Uterus (tissue), 4 donors: Measurements from ENCODE around the gene ADD2. TPM values are rescaled to one million over a fixed set of nuclear protein-coding genes. Genes with fewer than 3 reads are reported as not detected.

Source experiments
- DNase-seq, 2 donors: peaks; one replicate each; pipeline ENCODE4 v3.0.0-alpha.2; 2019 to 2020
- H3K27ac ChIP-seq, 2 donors: fragments of 200-600 bp; sonication (generic); 1 replicate in 1 of 2; 2 replicates in 1 of 2; pipeline ENCODE4 v1.5.1; 2016 to 2018
- H3K27me3 ChIP-seq, 2 donors: fragments of 200-600 bp; sonication (generic); one replicate each; pipeline ENCODE4 v1.5.1; 2018 to 2019; ENCODE audit warnings: control low read depth in 1 of 2
- H3K36me3 ChIP-seq, 2 donors: fragments of 200-600 bp; sonication (generic); one replicate each; pipeline ENCODE4 v1.5.1; 2019; ENCODE audit warnings: control low read depth in 1 of 2
- H3K4me1 ChIP-seq, 2 donors: fragments of 200-600 bp; sonication (generic); one replicate each; pipeline ENCODE4 v1.5.1; 2018 to 2019; ENCODE audit warnings: control low read depth in 1 of 2
- H3K4me3 ChIP-seq, 2 donors: fragments of 200-600 bp; sonication (generic); 1 replicate in 1 of 2; 2 replicates in 1 of 2; pipeline ENCODE4 v1.5.1; 2018 to 2019; ENCODE audit warnings: mild to moderate bottlenecking in 1 of 2
- H3K9me3 ChIP-seq, 2 donors: fragments of 200-600 bp; sonication (generic); one replicate each; pipeline ENCODE4 v1.5.1; 2019; ENCODE audit warnings: control low read depth in 1 of 2
- POLR2A ChIP-seq, 2 donors: fragments of 450-650 bp; IDR thresholded peaks; one replicate each; pipeline ENCODE4 v1.6.1; 2016; ENCODE audit warnings: antibody characterized with exemption in 2 of 2, mild to moderate bottlenecking in 1 of 2, moderate library complexity in 1 of 2
- intact Hi-C: fragments of 100-400 bp; cut with DNase I; formaldehyde crosslinking; loops from one replicate; pipeline ENCODE4 v1.15.1; 2023; ENCODE audit warnings: low total_unique reads
- total RNA-seq, 4 donors: library from RNA; depleted of rRNA in 3 of 4; stranded (reverse); fragments of >200 nt in 3 of 4; gene quantifications; one replicate each; pipeline versions ENCODE4 v1.1.0 to v1.2.4, GENCODE V29; 2014 to 2023
- TF ChIP-seq, protein P1 (sequence below), 4 experiments: fragments of 200-600 bp in 2 of 4; fragments of 450-650 bp in 2 of 4; sonication (generic) in 2 of 4; IDR thresholded peaks; one replicate each; pipeline ENCODE4 v1.5.1; 2016 to 2019; ENCODE audit warnings: antibody characterized with exemption in 4 of 4, mild to moderate bottlenecking in 2 of 4, moderate library complexity in 1 of 4
- donor health status: DM: yes; HTN: yes; CAD: no.

Gene ADD2
- total RNA-seq, 4 donors from 2014 or later = 0.51 to 5.2 (median 2.6) TPM

DNA sequence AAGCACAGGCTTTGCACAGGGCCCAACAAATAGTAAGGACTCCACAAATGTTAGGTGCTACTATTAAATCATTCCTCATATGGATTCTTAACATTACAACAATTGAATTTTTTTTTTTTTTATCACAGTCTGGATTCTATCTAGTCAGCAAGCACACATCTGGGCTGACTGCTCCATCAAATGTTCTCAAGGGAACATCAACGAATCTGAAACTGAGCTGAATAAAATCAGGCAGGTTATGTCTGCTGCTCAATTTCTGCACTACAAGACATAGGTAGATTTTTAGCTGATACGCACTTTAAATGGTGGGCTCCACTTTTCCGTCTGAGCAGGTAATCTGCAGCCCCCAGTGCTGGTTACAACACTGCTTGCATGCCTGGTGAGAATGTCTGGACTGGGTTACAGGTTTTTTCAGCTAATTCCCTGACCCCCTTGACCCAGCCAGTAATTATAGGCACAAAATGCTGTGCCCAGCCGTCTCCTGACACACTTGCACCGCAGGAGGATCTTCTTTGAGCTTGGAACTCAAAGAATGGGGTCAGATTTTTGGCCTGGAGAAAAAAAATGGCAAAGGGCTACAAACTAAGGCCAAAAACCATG lies 44.6 kb downstream of the ADD2 start:
- DNase-seq = no peak
- H3K4me3 ChIP-seq = no peak overlapping the region
- no peaks in the 10 kb centered on the region for H3K4me1 ChIP-seq
- no peaks in the 10 kb centered on the region for H3K9me3 ChIP-seq
- H3K27ac ChIP-seq = no peak overlapping the region
- H3K27me3 ChIP-seq = no peaks in the 10 kb centered on the region
- TF ChIP-seq POLR2A (IDR thresholded peaks at IDR 0.05) = no peak
- no peaks in the 10 kb centered on the region for H3K36me3 ChIP-seq
- intact Hi-C loops = no loop called here

DNA sequence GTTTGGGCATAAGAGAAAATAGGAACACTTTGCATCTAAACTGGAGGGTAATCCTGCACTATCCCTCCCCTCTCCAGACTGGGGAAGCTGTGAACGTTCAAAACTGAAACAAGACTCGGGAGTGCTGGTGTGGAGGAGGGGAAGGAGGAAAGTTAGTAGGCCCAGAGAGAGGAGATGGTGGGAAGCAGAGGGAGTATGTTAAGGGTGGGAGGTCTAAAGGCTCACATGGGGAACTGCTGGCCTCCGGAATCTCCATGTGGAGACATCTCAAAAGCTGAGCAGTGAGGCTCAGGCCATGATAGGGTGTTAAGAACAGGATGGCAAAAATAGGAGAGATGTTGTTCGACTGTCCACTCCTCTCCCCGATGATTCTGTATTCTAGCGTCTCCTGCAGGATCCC lies 47.9 kb downstream of the ADD2 start:
- no peaks in the 10 kb centered on the region for H3K9me3 ChIP-seq
- no peaks in the 10 kb centered on the region for H3K4me1 ChIP-seq
- no peak overlapping the region for H3K27ac ChIP-seq
- no peak overlapping the region for H3K4me3 ChIP-seq
- intact Hi-C loops = no loop called here
- no peak for DNase-seq
- no peaks in the 10 kb centered on the region for H3K36me3 ChIP-seq
- no peaks in the 10 kb centered on the region for H3K27me3 ChIP-seq
- TF ChIP-seq POLR2A (IDR thresholded peaks at IDR 0.05) = no peak
- TF ChIP-seq, protein P1, sequence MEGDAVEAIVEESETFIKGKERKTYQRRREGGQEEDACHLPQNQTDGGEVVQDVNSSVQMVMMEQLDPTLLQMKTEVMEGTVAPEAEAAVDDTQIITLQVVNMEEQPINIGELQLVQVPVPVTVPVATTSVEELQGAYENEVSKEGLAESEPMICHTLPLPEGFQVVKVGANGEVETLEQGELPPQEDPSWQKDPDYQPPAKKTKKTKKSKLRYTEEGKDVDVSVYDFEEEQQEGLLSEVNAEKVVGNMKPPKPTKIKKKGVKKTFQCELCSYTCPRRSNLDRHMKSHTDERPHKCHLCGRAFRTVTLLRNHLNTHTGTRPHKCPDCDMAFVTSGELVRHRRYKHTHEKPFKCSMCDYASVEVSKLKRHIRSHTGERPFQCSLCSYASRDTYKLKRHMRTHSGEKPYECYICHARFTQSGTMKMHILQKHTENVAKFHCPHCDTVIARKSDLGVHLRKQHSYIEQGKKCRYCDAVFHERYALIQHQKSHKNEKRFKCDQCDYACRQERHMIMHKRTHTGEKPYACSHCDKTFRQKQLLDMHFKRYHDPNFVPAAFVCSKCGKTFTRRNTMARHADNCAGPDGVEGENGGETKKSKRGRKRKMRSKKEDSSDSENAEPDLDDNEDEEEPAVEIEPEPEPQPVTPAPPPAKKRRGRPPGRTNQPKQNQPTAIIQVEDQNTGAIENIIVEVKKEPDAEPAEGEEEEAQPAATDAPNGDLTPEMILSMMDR (IDR thresholded peaks at IDR 0.05) = no peak

DNA sequence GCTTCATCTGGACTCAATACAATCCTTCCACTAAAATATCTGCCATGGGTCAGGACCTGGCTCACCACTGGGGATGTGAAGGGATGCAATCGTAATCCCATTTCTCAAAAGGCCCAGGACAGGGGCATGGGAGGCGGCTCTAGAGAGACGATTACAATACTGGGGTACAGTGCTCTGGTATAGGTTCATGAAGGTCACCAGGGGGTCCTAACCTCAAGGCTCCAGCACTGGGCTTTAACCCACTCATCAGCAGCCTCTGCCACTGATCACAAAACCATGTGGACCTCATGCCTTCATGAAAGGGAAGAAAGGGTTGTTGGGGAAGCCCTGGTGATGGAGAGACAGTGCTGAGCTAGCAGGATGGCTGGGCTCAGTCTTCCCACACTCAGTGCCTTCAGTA lies 48.8 kb downstream of the ADD2 start:
- intact Hi-C loops = no loop called here
- H3K27ac ChIP-seq = no peak overlapping the region
- H3K4me3 ChIP-seq = no peak overlapping the region
- no peak for DNase-seq
- no peaks in the 10 kb centered on the region for H3K27me3 ChIP-seq
- H3K36me3 ChIP-seq = no peaks in the 10 kb centered on the region
- no peaks in the 10 kb centered on the region for H3K4me1 ChIP-seq
- no peak for TF ChIP-seq POLR2A (IDR thresholded peaks at IDR 0.05)
- TF ChIP-seq, protein P1 (IDR thresholded peaks at IDR 0.05) = no peak
- no peaks in the 10 kb centered on the region for H3K9me3 ChIP-seq

DNA sequence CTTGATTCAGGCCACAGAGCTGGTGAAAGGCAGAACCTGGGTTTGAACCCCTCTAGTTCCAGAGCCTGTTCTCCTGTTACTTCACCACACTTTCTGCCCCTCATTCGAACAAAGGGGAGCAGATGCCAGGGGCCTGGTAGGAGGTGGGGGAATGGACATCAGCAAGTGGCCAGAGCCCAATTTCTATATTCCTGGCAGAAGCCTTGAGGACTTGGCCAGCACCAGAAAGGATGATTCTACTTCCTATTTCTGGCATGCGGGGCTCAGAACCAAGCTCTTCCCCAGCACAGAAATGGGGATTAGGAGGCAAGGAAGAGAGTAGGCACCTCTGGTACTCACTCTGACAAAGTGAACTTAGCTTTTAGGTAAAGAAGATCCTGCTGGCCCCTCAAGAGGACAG lies 49.3 kb downstream of the ADD2 start:
- Histone ChIP-seq H3K4me3 (no peak overlapping the region), H3K27me3 (no peaks in the 10 kb centered on the region), H3K9me3 (no peaks in the 10 kb centered on the region), H3K27ac (no peak overlapping the region), H3K36me3 (no peaks in the 10 kb centered on the region), H3K4me1 (no peaks in the 10 kb centered on the region)
- TF ChIP-seq, protein P1 (IDR thresholded peaks at IDR 0.05) = no peak
- no peak for TF ChIP-seq POLR2A (IDR thresholded peaks at IDR 0.05)
- intact Hi-C loops = no loop called here
- DNase-seq = no peak

DNA sequence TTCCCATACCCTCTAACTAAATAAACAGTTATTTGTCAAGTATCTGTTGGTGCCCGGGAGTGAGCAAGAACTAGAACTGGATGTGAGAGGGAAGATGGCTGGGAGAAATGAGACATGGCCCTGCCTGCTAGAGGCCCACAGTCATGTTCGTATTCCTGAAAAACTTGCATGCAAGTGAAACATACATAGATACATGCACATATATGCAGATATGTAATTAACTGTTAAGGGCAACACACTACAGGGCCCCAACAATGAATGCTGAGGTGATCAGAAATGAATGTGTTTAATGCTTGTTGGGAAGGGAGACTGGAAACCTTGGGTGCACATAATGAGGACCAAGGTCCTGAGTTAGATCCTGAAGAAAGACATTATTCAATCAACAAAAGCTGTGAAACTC lies 49.8 kb downstream of the ADD2 start:
- Histone ChIP-seq H3K27me3 (no peaks in the 10 kb centered on the region), H3K36me3 (no peaks in the 10 kb centered on the region), H3K4me3 (no peak overlapping the region), H3K4me1 (no peaks in the 10 kb centered on the region), H3K9me3 (no peaks in the 10 kb centered on the region), H3K27ac (no peak overlapping the region)
- intact Hi-C loops = no loop called here
- TF ChIP-seq, protein P1 (IDR thresholded peaks at IDR 0.05) = no peak
- DNase-seq = no peak
